RWPE2 (cell line): ENCODE results near the gene SRSF10.
"Not testable (repeated sequence)": the region's sequence is repeated elsewhere in the genome, so short reads cannot be mapped to it uniquely, and the experiment has no call there.

Experiments used
- ATAC-seq: fragments of 200-7000 bp; cut with Tn5 transposase; 3 replicates; pipeline ENCODE4 v1.9.1; 2021; ENCODE audit warnings: low read depth
- DNase-seq: peaks from one replicate; pipeline ENCODE4 v3.0.0-alpha.2; 2020; ENCODE audit warnings: low spot score
- H3K27ac ChIP-seq: fragments of 450-650 bp; 2 replicates; pipeline ENCODE4 v1.5.1; 2017; ENCODE audit warnings: mild to moderate bottlenecking; ENCODE audit not compliant: poor library complexity, severe bottlenecking
- H3K27me3 ChIP-seq: fragments of 250-450 bp; sonication (Bioruptor Pico); 2 replicates; pipeline ENCODE4 v1.5.1; 2021; ENCODE audit warnings: mild to moderate bottlenecking, moderate library complexity; ENCODE audit not compliant: insufficient read depth, poor library complexity, severe bottlenecking
- H3K36me3 ChIP-seq: fragments of 250-450 bp; sonication (Bioruptor Pico); 2 replicates; pipeline ENCODE4 v1.5.1; 2020; ENCODE audit warnings: low read depth, mild to moderate bottlenecking, moderate library complexity
- H3K4me1 ChIP-seq: fragments of 250-450 bp; sonication (Bioruptor Pico); 2 replicates; pipeline ENCODE4 v1.5.1; 2021; ENCODE audit warnings: mild to moderate bottlenecking, moderate library complexity; ENCODE audit not compliant: insufficient read depth, poor library complexity, severe bottlenecking
- H3K4me3 ChIP-seq: fragments of 250-450 bp; sonication (Bioruptor Pico); 2 replicates; pipeline ENCODE4 v1.5.1; 2021; ENCODE audit warnings: mild to moderate bottlenecking, moderate library complexity; ENCODE audit not compliant: severe bottlenecking
- H3K9me3 ChIP-seq: fragments of 250-450 bp; sonication (Bioruptor Pico); 2 replicates; pipeline ENCODE4 v1.5.1; 2021; ENCODE audit warnings: mild to moderate bottlenecking, moderate library complexity; ENCODE audit not compliant: severe bottlenecking
- CTCF ChIP-seq: fragments of 450-650 bp; IDR thresholded peaks from one replicate; pipeline ENCODE4 v1.5.1; 2017; ENCODE audit warnings: mild to moderate bottlenecking, moderate library complexity; ENCODE audit not compliant: poor library complexity, severe bottlenecking

The SRSF10 gene

GRCh38 chr1:23996700-23997229 lies 16.6 kb upstream of the SRSF10 start:
- no peak for TF ChIP-seq CTCF
- H3K9me3 ChIP-seq: no peaks in the 10 kb centered on the region
- H3K4me1 ChIP-seq: no peaks in the 10 kb centered on the region
- ATAC-seq: no peak
- H3K27me3 ChIP-seq: no peaks in the 10 kb centered on the region
- no peaks in the 10 kb centered on the region for H3K36me3 ChIP-seq
- no peak overlapping the region for H3K27ac ChIP-seq
- no peak for DNase-seq
- no peak overlapping the region for H3K4me3 ChIP-seq

GRCh38 chr1:23995431-23995837 lies 15.3 kb upstream of the SRSF10 start:
- Histone ChIP-seq H3K4me3 (no peak overlapping the region), H3K36me3 (no peaks in the 10 kb centered on the region), H3K27ac (no peak overlapping the region), H3K27me3 (no peaks in the 10 kb centered on the region), H3K4me1 (no peaks in the 10 kb centered on the region), H3K9me3 (no peaks in the 10 kb centered on the region)
- ATAC-seq (no peak), DNase-seq (no peak)
- TF ChIP-seq CTCF: no peak

- ATAC-seq, DNase-seq, H3K4me1 ChIP-seq, H3K27me3 ChIP-seq, H3K4me3 ChIP-seq, H3K9me3 ChIP-seq, H3K36me3 ChIP-seq, H3K27ac ChIP-seq: not testable (repeated sequence)
These were observed 11.9 kb upstream of the SRSF10 start for GRCh38 chr1:23992011-23992410.

GRCh38 chr1:23989263-23989662 lies 9.1 kb upstream of the SRSF10 start:
- no peaks in the 10 kb centered on the region for H3K9me3 ChIP-seq
- H3K4me3 ChIP-seq: no peak overlapping the region
- no peak for TF ChIP-seq CTCF
- no peak for DNase-seq
- no peak for ATAC-seq
- H3K27me3 ChIP-seq: no peaks in the 10 kb centered on the region
- H3K27ac ChIP-seq: no peak overlapping the region
- peaks cover 16% of the 10 kb centered on the region for H3K4me1 ChIP-seq
- no peaks in the 10 kb centered on the region for H3K36me3 ChIP-seq

- H3K4me3 ChIP-seq, DNase-seq, H3K27me3 ChIP-seq, H3K9me3 ChIP-seq, ATAC-seq, H3K27ac ChIP-seq, H3K36me3 ChIP-seq: not testable (repeated sequence)
- H3K4me1 ChIP-seq: peaks cover 21% of the 10 kb centered on the region
These were observed 6.9 kb upstream of the SRSF10 start for GRCh38 chr1:23987038-23987437.

- Histone ChIP-seq H3K27ac (peak overlapping the region; percentile 96), H3K4me1 (peaks cover 35% of the 10 kb centered on the region), H3K36me3 (no peaks in the 10 kb centered on the region), H3K9me3 (no peaks in the 10 kb centered on the region), H3K4me3 (no peak overlapping the region), H3K27me3 (no peaks in the 10 kb centered on the region)
- DNase-seq (peak; percentile 81), ATAC-seq (peak; percentile 60)
- no peak for TF ChIP-seq CTCF
These were observed 4.5 kb upstream of the SRSF10 start for GRCh38 chr1:23984417-23985186.
